DOHH2 (cell line): ENCODE results near the gene KRTAP22-1.

Source experiments
- H3F3A ChIP-seq: fragments of 200-600 bp; sonication (generic), shearing (Covaris generic); 2 replicates; pipeline ENCODE4 v1.6.0; 2016; ENCODE audit warnings: antibody characterized with exemption, mild to moderate bottlenecking; ENCODE audit not compliant: control insufficient read depth, insufficient read depth
- H3K27ac ChIP-seq: fragments of 200-600 bp; sonication (generic); 2 replicates; pipeline ENCODE4 v1.5.1; 2014; ENCODE audit warnings: low read depth, mild to moderate bottlenecking, low read length, moderate library complexity
- H3K27me3 ChIP-seq: fragments of 200-600 bp; sonication (generic); 2 replicates; pipeline ENCODE4 v1.6.1; 2014; ENCODE audit warnings: mild to moderate bottlenecking, low read length, mixed read lengths; ENCODE audit not compliant: control insufficient read depth
- H3K36me3 ChIP-seq: fragments of 200-600 bp; sonication (generic); 2 replicates; pipeline ENCODE4 v1.6.1; 2014; ENCODE audit warnings: mild to moderate bottlenecking, low read length, moderate library complexity, mixed read lengths; ENCODE audit not compliant: control insufficient read depth
- H3K4me1 ChIP-seq: fragments of 200-600 bp; sonication (generic); 2 replicates; pipeline ENCODE4 v1.6.1; 2014; ENCODE audit warnings: mild to moderate bottlenecking, low read length, mixed read lengths; ENCODE audit not compliant: control insufficient read depth
- H3K4me2 ChIP-seq: fragments of 200-600 bp; sonication (generic); 2 replicates; pipeline ENCODE4 v1.6.0; 2014; ENCODE audit warnings: mild to moderate bottlenecking, low read length, moderate library complexity
- H3K4me3 ChIP-seq: fragments of 200-600 bp; sonication (generic); 2 replicates; pipeline ENCODE4 v1.5.1; 2014; ENCODE audit warnings: mild to moderate bottlenecking, low read length, mixed read lengths
- H3K79me2 ChIP-seq: fragments of 200-600 bp; sonication (generic); 2 replicates; pipeline ENCODE4 v1.6.1; 2014; ENCODE audit warnings: mild to moderate bottlenecking, low read length, mixed read lengths; ENCODE audit not compliant: control insufficient read depth
- H3K9me2 ChIP-seq: fragments of 200-600 bp; sonication (generic); replicated peaks from 2 replicates; pipeline ENCODE4 v1.6.1; 2014; ENCODE audit warnings: mild to moderate bottlenecking, low read length, mixed read lengths; ENCODE audit not compliant: control insufficient read depth
- H3K9me3 ChIP-seq: fragments of 200-600 bp; sonication (generic); 2 replicates; pipeline ENCODE4 v1.6.1; 2014; ENCODE audit warnings: antibody characterized with exemption, low read length, mixed read lengths; ENCODE audit not compliant: control insufficient read depth, insufficient read depth
- H4K20me1 ChIP-seq: fragments of 200-600 bp; sonication (generic); 2 replicates; pipeline ENCODE4 v1.6.0; 2014; ENCODE audit warnings: low read depth, mild to moderate bottlenecking, antibody characterized with exemption, low read length, moderate library complexity; ENCODE audit not compliant: control insufficient read depth, insufficient read depth
- CTCF ChIP-seq: fragments of 200-600 bp; sonication (generic); IDR thresholded peaks from one replicate; pipeline ENCODE4 v1.5.1; 2014; ENCODE audit warnings: antibody characterized with exemption, mild to moderate bottlenecking, low read depth, low read length; ENCODE audit not compliant: poor library complexity, severe bottlenecking
- EZH2phosphoT487 ChIP-seq: fragments of 200-600 bp; sonication (generic); IDR thresholded peaks from 2 replicates; pipeline ENCODE4 v1.6.1; 2017; ENCODE audit warnings: borderline replicate concordance, mild to moderate bottlenecking, antibody characterized with exemption, low read length, moderate library complexity, mixed read lengths

Gene KRTAP22-1

GRCh38 chr21:30567617-30568016 lies 33.3 kb upstream of the KRTAP22-1 start:
- H3K4me2 ChIP-seq, result no peak overlapping the region
- no peaks in the 10 kb centered on the region for H3K4me1 ChIP-seq
- H3K27me3 ChIP-seq, result no peaks in the 10 kb centered on the region
- H3K9me2 ChIP-seq, result no peaks in the 10 kb centered on the region
- H3K4me3 ChIP-seq, result no peak overlapping the region
- TF ChIP-seq EZH2phosphoT487 (no peak), CTCF (no peak)
- H3K27ac ChIP-seq, result no peak overlapping the region
- H3F3A ChIP-seq, result no peaks in the 10 kb centered on the region
- no peaks in the 10 kb centered on the region for H4K20me1 ChIP-seq
- no peaks in the 10 kb centered on the region for H3K9me3 ChIP-seq
- no peaks in the 10 kb centered on the region for H3K79me2 ChIP-seq
- no peaks in the 10 kb centered on the region for H3K36me3 ChIP-seq

- TF ChIP-seq CTCF (no peak), EZH2phosphoT487 (no peak)
- H3K9me3 ChIP-seq, result no peaks in the 10 kb centered on the region
- H4K20me1 ChIP-seq, result no peaks in the 10 kb centered on the region
- no peak overlapping the region for H3K4me2 ChIP-seq
- no peaks in the 10 kb centered on the region for H3K79me2 ChIP-seq
- no peaks in the 10 kb centered on the region for H3K9me2 ChIP-seq
- no peaks in the 10 kb centered on the region for H3F3A ChIP-seq
- H3K27me3 ChIP-seq, result no peaks in the 10 kb centered on the region
- no peak overlapping the region for H3K27ac ChIP-seq
- no peaks in the 10 kb centered on the region for H3K36me3 ChIP-seq
- no peak overlapping the region for H3K4me3 ChIP-seq
- no peaks in the 10 kb centered on the region for H3K4me1 ChIP-seq
Measured at GRCh38 chr21:30577766-30578165, 23.1 kb upstream of the KRTAP22-1 start.

- Histone ChIP-seq H4K20me1 (no peaks in the 10 kb centered on the region), H3K9me3 (no peaks in the 10 kb centered on the region), H3K36me3 (no peaks in the 10 kb centered on the region), H3K4me2 (no peak overlapping the region), H3F3A (no peaks in the 10 kb centered on the region), H3K79me2 (no peaks in the 10 kb centered on the region), H3K27ac (no peak overlapping the region), H3K4me1 (no peaks in the 10 kb centered on the region), H3K4me3 (no peak overlapping the region), H3K27me3 (no peaks in the 10 kb centered on the region), H3K9me2 (no peaks in the 10 kb centered on the region)
- TF ChIP-seq EZH2phosphoT487 (no peak), CTCF (no peak)
Measured at GRCh38 chr21:30579346-30579745, 21.5 kb upstream of the KRTAP22-1 start.

GRCh38 chr21:30580132-30580531 lies 20.8 kb upstream of the KRTAP22-1 start:
- Histone ChIP-seq H3K9me2 (no peaks in the 10 kb centered on the region), H3K4me1 (no peaks in the 10 kb centered on the region), H3K27ac (no peak overlapping the region), H3K9me3 (no peaks in the 10 kb centered on the region), H3K27me3 (no peaks in the 10 kb centered on the region), H3K4me2 (no peak overlapping the region), H4K20me1 (no peaks in the 10 kb centered on the region), H3F3A (no peaks in the 10 kb centered on the region), H3K79me2 (no peaks in the 10 kb centered on the region), H3K4me3 (no peak overlapping the region), H3K36me3 (no peaks in the 10 kb centered on the region)
- TF ChIP-seq CTCF (no peak), EZH2phosphoT487 (no peak)
